Stimulated activated naive CD8-positive, alpha-beta T cell treated with anti-CD3 and anti-CD28 coated beads, Interleukin-15, Interleukin-2, amounts not matched to agents 100 ng/mL and 50 ng/mL, for 24 hours (primary cell): ENCODE measurements around the gene GLYATL2.

ENCODE experiments used
- H3K27ac Mint-ChIP-seq: one replicate; pipeline ENCODE4 v1.8.0; 2021; ENCODE audit warnings: mild to moderate bottlenecking, mixed read lengths
- H3K27me3 Mint-ChIP-seq: one replicate; pipeline ENCODE4 v1.8.0; 2021; ENCODE audit warnings: mixed read lengths
- H3K36me3 Mint-ChIP-seq: one replicate; pipeline ENCODE4 v1.8.0; 2021; ENCODE audit warnings: low read depth, mixed read lengths
- H3K4me1 Mint-ChIP-seq: one replicate; pipeline ENCODE4 v1.8.0; 2021; ENCODE audit warnings: low read depth, mixed read lengths
- H3K4me3 Mint-ChIP-seq: one replicate; pipeline ENCODE4 v1.8.0; 2021; ENCODE audit warnings: mild to moderate bottlenecking, mixed read lengths
- H3K9me3 Mint-ChIP-seq: one replicate; pipeline ENCODE4 v1.8.0; 2021; ENCODE audit warnings: mixed read lengths

GLYATL2 gene

GRCh38 chr11:58830673-58831301 lies 13.7 kb downstream of the GLYATL2 start:
- Mint-ChIP-seq H3K9me3 (peaks cover 3% of the 10 kb centered on the region), H3K27ac (no peak overlapping the region), H3K4me1 (no peaks in the 10 kb centered on the region), H3K27me3 (peaks cover 9% of the 10 kb centered on the region), H3K4me3 (no peak overlapping the region), H3K36me3 (no peaks in the 10 kb centered on the region)

- Mint-ChIP-seq H3K9me3 (peaks cover 10% of the 10 kb centered on the region), H3K27me3 (peaks cover 9% of the 10 kb centered on the region), H3K4me1 (no peaks in the 10 kb centered on the region), H3K4me3 (no peak overlapping the region), H3K27ac (no peak overlapping the region), H3K36me3 (no peaks in the 10 kb centered on the region)
Measured at GRCh38 chr11:58829786-58830185, 14.7 kb downstream of the GLYATL2 start.

- H3K27ac Mint-ChIP-seq, result no peak overlapping the region
- H3K36me3 Mint-ChIP-seq, result peaks cover 6% of the 10 kb centered on the region
- peaks cover 15% of the 10 kb centered on the region for H3K9me3 Mint-ChIP-seq
- peaks cover 18% of the 10 kb centered on the region for H3K27me3 Mint-ChIP-seq
- H3K4me3 Mint-ChIP-seq, result no peak overlapping the region
- H3K4me1 Mint-ChIP-seq, result no peaks in the 10 kb centered on the region
Measured at GRCh38 chr11:58813693-58814092, 30.8 kb downstream of the GLYATL2 start.

- Mint-ChIP-seq H3K27me3 (peaks cover 11% of the 10 kb centered on the region), H3K9me3 (peaks cover 9% of the 10 kb centered on the region), H3K27ac (no peak overlapping the region), H3K4me1 (no peaks in the 10 kb centered on the region), H3K4me3 (no peak overlapping the region), H3K36me3 (no peaks in the 10 kb centered on the region)
Measured at GRCh38 chr11:58811499-58811898, 33.0 kb downstream of the GLYATL2 start.

- H3K4me1 Mint-ChIP-seq, result no peaks in the 10 kb centered on the region
- no peak overlapping the region for H3K27ac Mint-ChIP-seq
- peaks cover 11% of the 10 kb centered on the region for H3K27me3 Mint-ChIP-seq
- peaks cover 5% of the 10 kb centered on the region for H3K9me3 Mint-ChIP-seq
- H3K36me3 Mint-ChIP-seq, result no peaks in the 10 kb centered on the region
- no peak overlapping the region for H3K4me3 Mint-ChIP-seq
Measured at GRCh38 chr11:58807343-58807742, 37.2 kb downstream of the GLYATL2 start.

- no peak overlapping the region for H3K4me3 Mint-ChIP-seq
- H3K4me1 Mint-ChIP-seq, result no peaks in the 10 kb centered on the region
- peaks cover 5% of the 10 kb centered on the region for H3K9me3 Mint-ChIP-seq
- H3K27me3 Mint-ChIP-seq, result peaks cover 9% of the 10 kb centered on the region
- H3K27ac Mint-ChIP-seq, result no peak overlapping the region
- H3K36me3 Mint-ChIP-seq, result no peaks in the 10 kb centered on the region
Measured at GRCh38 chr11:58805065-58805464, 39.4 kb downstream of the GLYATL2 start.

- Mint-ChIP-seq H3K4me1 (no peaks in the 10 kb centered on the region), H3K4me3 (no peak overlapping the region), H3K36me3 (no peaks in the 10 kb centered on the region), H3K9me3 (peaks cover 5% of the 10 kb centered on the region), H3K27me3 (peaks cover 16% of the 10 kb centered on the region), H3K27ac (no peak overlapping the region)
Measured at GRCh38 chr11:58801974-58802545, 42.4 kb downstream of the GLYATL2 start.

- no peaks in the 10 kb centered on the region for H3K4me1 Mint-ChIP-seq
- H3K9me3 Mint-ChIP-seq, result peaks cover 5% of the 10 kb centered on the region
- H3K27ac Mint-ChIP-seq, result no peak overlapping the region
- no peak overlapping the region for H3K4me3 Mint-ChIP-seq
- no peaks in the 10 kb centered on the region for H3K36me3 Mint-ChIP-seq
- H3K27me3 Mint-ChIP-seq, result peaks cover 16% of the 10 kb centered on the region
Measured at GRCh38 chr11:58801302-58801701, 43.2 kb downstream of the GLYATL2 start.

- H3K27me3 Mint-ChIP-seq, result peaks cover 19% of the 10 kb centered on the region
- no peaks in the 10 kb centered on the region for H3K9me3 Mint-ChIP-seq
- no peak overlapping the region for H3K27ac Mint-ChIP-seq
- H3K4me1 Mint-ChIP-seq, result no peaks in the 10 kb centered on the region
- H3K36me3 Mint-ChIP-seq, result no peaks in the 10 kb centered on the region
- H3K4me3 Mint-ChIP-seq, result no peak overlapping the region
Measured at GRCh38 chr11:58796333-58796732, 48.2 kb downstream of the GLYATL2 start.

GRCh38 chr11:58788355-58789023 lies 56.0 kb downstream of the GLYATL2 start:
- H3K4me3 Mint-ChIP-seq, result no peak overlapping the region
- no peaks in the 10 kb centered on the region for H3K27me3 Mint-ChIP-seq
- no peaks in the 10 kb centered on the region for H3K36me3 Mint-ChIP-seq
- no peak overlapping the region for H3K27ac Mint-ChIP-seq
- H3K4me1 Mint-ChIP-seq, result no peaks in the 10 kb centered on the region
- H3K9me3 Mint-ChIP-seq, result no peaks in the 10 kb centered on the region

GRCh38 chr11:58787903-58788302 lies 56.6 kb downstream of the GLYATL2 start:
- Mint-ChIP-seq H3K4me1 (no peaks in the 10 kb centered on the region), H3K36me3 (no peaks in the 10 kb centered on the region), H3K27me3 (no peaks in the 10 kb centered on the region), H3K9me3 (no peaks in the 10 kb centered on the region), H3K4me3 (no peak overlapping the region), H3K27ac (no peak overlapping the region)

GRCh38 chr11:58786693-58787092 lies 57.8 kb downstream of the GLYATL2 start:
- H3K4me3 Mint-ChIP-seq, result no peak overlapping the region
- no peaks in the 10 kb centered on the region for H3K9me3 Mint-ChIP-seq
- no peaks in the 10 kb centered on the region for H3K36me3 Mint-ChIP-seq
- no peaks in the 10 kb centered on the region for H3K27me3 Mint-ChIP-seq
- no peak overlapping the region for H3K27ac Mint-ChIP-seq
- no peaks in the 10 kb centered on the region for H3K4me1 Mint-ChIP-seq

GRCh38 chr11:58784995-58785394 lies 59.5 kb downstream of the GLYATL2 start:
- no peak overlapping the region for H3K27ac Mint-ChIP-seq
- no peaks in the 10 kb centered on the region for H3K4me1 Mint-ChIP-seq
- no peak overlapping the region for H3K4me3 Mint-ChIP-seq
- peaks cover 8% of the 10 kb centered on the region for H3K9me3 Mint-ChIP-seq
- H3K36me3 Mint-ChIP-seq, result peaks cover 3% of the 10 kb centered on the region
- no peaks in the 10 kb centered on the region for H3K27me3 Mint-ChIP-seq
